Type B pancreatic cell (in vitro differentiated cells): Measurements from ENCODE around the gene CLEC2B. TPM values are rescaled to one million over a fixed set of nuclear protein-coding genes. Genes with fewer than 3 reads are reported as not detected.

Experiments used
- DNase-seq: peaks from one replicate; pipeline ENCODE4 v3.0.0; 2021; ENCODE audit warnings: mixed read lengths; ENCODE audit not compliant: unreplicated experiment; ENCODE audit errors: extremely low spot score
- H3K27ac Mint-ChIP-seq: 2 replicates; pipeline ENCODE4 v1.8.0; 2021; ENCODE audit warnings: mild to moderate bottlenecking, mixed read lengths
- H3K27me3 Mint-ChIP-seq: 2 replicates; pipeline ENCODE4 v1.8.0; 2021; ENCODE audit warnings: mixed read lengths
- H3K36me3 Mint-ChIP-seq: 2 replicates; pipeline ENCODE4 v1.8.0; 2021; ENCODE audit warnings: mixed read lengths
- H3K4me1 Mint-ChIP-seq: one replicate; pipeline ENCODE4 v1.8.0; 2021; ENCODE audit warnings: mixed read lengths; ENCODE audit not compliant: unreplicated experiment
- H3K4me3 Mint-ChIP-seq: 2 replicates; pipeline ENCODE4 v1.8.0; 2021; ENCODE audit warnings: mild to moderate bottlenecking, mixed read lengths
- H3K9me3 Mint-ChIP-seq: 2 replicates; pipeline ENCODE4 v1.8.0; 2021; ENCODE audit warnings: mixed read lengths
- CTCF ChIP-seq: fragments of 200-600 bp; sonication (generic); conservative IDR thresholded peaks from 2 replicates; pipeline ENCODE4 v1.5.0; 2021; ENCODE audit warnings: antibody characterized with exemption, mild to moderate bottlenecking
- total RNA-seq: library from RNA; stranded (reverse); gene quantifications from 2 replicates; pipeline ENCODE4 v1.2.1, GENCODE V29; 2021; ENCODE audit warnings: low replicate concordance

The CLEC2B gene
- total RNA-seq, 1 donor from 2014 or later, result not detected

GRCh38 chr12:9820281-9820930 lies 48.7 kb downstream of the CLEC2B start:
- H3K36me3 Mint-ChIP-seq, result no peaks in the 10 kb centered on the region
- H3K27ac Mint-ChIP-seq, result no peak overlapping the region
- H3K9me3 Mint-ChIP-seq, result no peaks in the 10 kb centered on the region
- H3K27me3 Mint-ChIP-seq, result peaks cover 35% of the 10 kb centered on the region
- no peak overlapping the region for H3K4me3 Mint-ChIP-seq
- H3K4me1 Mint-ChIP-seq, result no peaks in the 10 kb centered on the region
- TF ChIP-seq CTCF, result no peak
- DNase-seq, result no peak

GRCh38 chr12:9813821-9814798 lies 55.0 kb downstream of the CLEC2B start:
- H3K4me1 Mint-ChIP-seq, result peaks cover 3% of the 10 kb centered on the region
- peak; percentile 72 for TF ChIP-seq CTCF
- DNase-seq, result no peak
- H3K27me3 Mint-ChIP-seq, result peaks cover 28% of the 10 kb centered on the region
- no peak overlapping the region for H3K27ac Mint-ChIP-seq
- peaks cover 6% of the 10 kb centered on the region for H3K36me3 Mint-ChIP-seq
- no peaks in the 10 kb centered on the region for H3K9me3 Mint-ChIP-seq
- no peak overlapping the region for H3K4me3 Mint-ChIP-seq

GRCh38 chr12:9811621-9812020 lies 57.5 kb downstream of the CLEC2B start:
- peaks cover 6% of the 10 kb centered on the region for H3K36me3 Mint-ChIP-seq
- no peak overlapping the region for H3K27ac Mint-ChIP-seq
- peaks cover 3% of the 10 kb centered on the region for H3K4me1 Mint-ChIP-seq
- H3K4me3 Mint-ChIP-seq, result no peak overlapping the region
- H3K27me3 Mint-ChIP-seq, result peaks cover 13% of the 10 kb centered on the region
- no peak for DNase-seq
- no peak for TF ChIP-seq CTCF
- H3K9me3 Mint-ChIP-seq, result no peaks in the 10 kb centered on the region

GRCh38 chr12:9810671-9811070 lies 58.5 kb downstream of the CLEC2B start:
- no peak for TF ChIP-seq CTCF
- H3K9me3 Mint-ChIP-seq, result no peaks in the 10 kb centered on the region
- H3K27me3 Mint-ChIP-seq, result peaks cover 13% of the 10 kb centered on the region

GRCh38 chr12:9809866-9810265 lies 59.3 kb downstream of the CLEC2B start:
- H3K27ac Mint-ChIP-seq, result no peak overlapping the region
- no peak for TF ChIP-seq CTCF
- peaks cover 6% of the 10 kb centered on the region for H3K36me3 Mint-ChIP-seq
- peaks cover 3% of the 10 kb centered on the region for H3K4me1 Mint-ChIP-seq
- DNase-seq, result no peak
- H3K4me3 Mint-ChIP-seq, result no peak overlapping the region
- no peaks in the 10 kb centered on the region for H3K9me3 Mint-ChIP-seq
- H3K27me3 Mint-ChIP-seq, result peaks cover 13% of the 10 kb centered on the region

More at GRCh38 chr12:9810671-9811070, 58.5 kb downstream of the CLEC2B start:
- H3K4me1 Mint-ChIP-seq, result peaks cover 3% of the 10 kb centered on the region
- H3K36me3 Mint-ChIP-seq, result peaks cover 6% of the 10 kb centered on the region
- no peak overlapping the region for H3K27ac Mint-ChIP-seq
- no peak for DNase-seq
- no peak overlapping the region for H3K4me3 Mint-ChIP-seq
